Right ventricle myocardium superior (tissue), 1 donor: ENCODE measurements around the gene TMEM258. TPM values are rescaled to one million over a fixed set of nuclear protein-coding genes. Genes with fewer than 3 reads are reported as not detected.
A peak's percentile ranks its signal among the peaks of the same experiment; 100 is the strongest.

Experiments used
- ATAC-seq: fragments of 200-7000 bp; cut with Tn5 transposase; one replicate; pipeline ENCODE4 v1.9.1; 2020; ENCODE audit warnings: mild to moderate bottlenecking; ENCODE audit not compliant: poor library complexity
- DNase-seq: peaks from one replicate; pipeline ENCODE4 v3.0.0-alpha.2; 2020
- intact Hi-C: fragments of 100-400 bp; cut with DNase I; formaldehyde crosslinking; loops from one replicate; pipeline ENCODE4 v1.11.2; 2022
- long read RNA-seq: library from polyadenylated mRNA; unstranded; transcript quantifications from one replicate; pipeline ENCODE4 v2.0.0, GENCODE V29; 2021
- total RNA-seq: library from RNA; stranded (reverse); fragmentation: NEBNext Ultra II Directional; extraction: Animal tissue kit (Norgen Biotek cat#: 25700); gene quantifications from one replicate; pipeline ENCODE4 v1.2.1, GENCODE V29; 2021
- donor health status: DM: no; HTN: yes; CAD: no; lungs with severe emphysema.

The TMEM258 gene
- 123 TPM for total RNA-seq
- long read RNA-seq, transcript TMEM258-204 (4 exons, 575 nt), result major isoform, 92 of 94 reads
- long read RNA-seq, partial matches to known transcripts, result 2 of 94 reads
- long read RNA-seq, other reads (novel, unspliced or antisense), result 0 of 94 reads

- DNase-seq (peak; percentile 93), ATAC-seq (peak; percentile 95)
- intact Hi-C loops, result loop anchor here (10.0 kb wide), 1 partner anchor 292 kb away; no protein-coding TSS in a partner anchor
These were observed at the start of gene TMEM258, which contains the start of gene FEN1 for GRCh38 chr11:61792310-61793082. Gene TMEM258 (minus strand): TSS chr11:61792599. CDS start chr11:61792558, 41 bp downstream. Gene FEN1 (plus strand): TSS chr11:61792911. CDS start chr11:61795362, 2,451 bp downstream.

DNA sequence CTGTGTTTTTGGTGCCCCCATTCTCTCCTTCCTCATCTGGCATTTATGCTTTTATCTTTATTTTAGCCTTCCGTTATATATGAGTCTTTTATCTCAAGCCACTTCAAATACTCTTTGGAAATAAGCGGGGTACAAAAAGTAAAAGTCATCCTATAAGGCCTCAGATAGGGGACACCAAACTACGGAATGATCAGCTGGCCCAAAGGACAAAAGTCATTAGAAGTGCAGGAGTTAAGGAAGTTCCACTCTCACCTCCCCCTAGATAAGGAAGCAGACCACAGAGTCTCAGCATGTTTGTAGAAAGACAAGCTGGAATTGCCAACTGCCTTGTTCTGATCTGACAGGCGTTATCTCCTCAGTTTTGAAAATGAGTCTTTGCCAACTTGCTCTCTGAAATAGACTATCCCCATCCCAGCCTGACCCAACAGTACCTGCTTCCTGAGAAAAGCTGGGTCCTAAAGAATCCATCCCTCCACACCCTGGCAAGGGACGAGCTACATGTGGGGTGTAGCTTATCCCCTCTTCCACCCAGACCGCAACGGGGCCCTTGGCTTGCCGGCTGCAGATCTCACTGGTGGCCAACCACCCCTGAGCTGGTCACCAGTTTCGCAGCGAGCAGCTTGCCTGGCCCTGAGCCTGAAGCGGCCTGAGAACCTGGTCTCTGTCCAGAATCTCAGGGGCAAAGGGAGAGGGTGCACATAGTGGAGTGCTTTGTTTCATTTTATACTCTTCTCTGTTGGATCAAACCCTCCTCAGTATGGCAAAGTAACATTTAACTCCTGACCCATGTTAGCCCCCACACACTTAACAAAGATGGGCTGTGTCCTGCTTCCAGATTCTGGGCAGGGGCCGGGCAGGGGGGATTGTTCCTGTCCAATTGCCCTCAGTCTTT is 49.5 kb upstream of the TMEM258 start:
- DNase-seq (peak; percentile 68), ATAC-seq (peak; percentile 85)
- intact Hi-C loops, result no loop called here

- intact Hi-C loops, result no loop called here
- no peak for DNase-seq
- no peak for ATAC-seq
These were observed 48.0 kb upstream of the TMEM258 start for GRCh38 chr11:61840371-61840770.

DNA sequence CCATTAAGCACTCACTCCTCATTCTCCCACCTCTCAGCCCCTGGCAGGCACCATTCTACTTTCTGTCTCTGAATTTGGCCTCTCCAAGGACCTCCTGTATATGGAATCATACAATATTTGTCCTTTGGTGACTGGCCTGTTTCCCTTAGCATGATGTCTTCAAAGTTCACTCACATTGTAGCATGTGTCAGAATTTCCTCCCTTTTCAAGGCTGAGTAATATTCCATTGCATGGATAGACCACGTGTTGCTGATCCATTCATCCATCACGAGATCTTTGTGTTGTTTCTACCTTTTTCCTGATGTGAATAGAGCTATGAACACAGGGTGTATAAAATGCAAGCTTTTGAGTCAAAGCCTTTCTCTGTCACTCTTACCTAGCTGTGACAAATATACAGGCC is 47.3 kb upstream of the TMEM258 start:
- DNase-seq (no peak), ATAC-seq (no peak)
- intact Hi-C loops, result no loop called here

DNA sequence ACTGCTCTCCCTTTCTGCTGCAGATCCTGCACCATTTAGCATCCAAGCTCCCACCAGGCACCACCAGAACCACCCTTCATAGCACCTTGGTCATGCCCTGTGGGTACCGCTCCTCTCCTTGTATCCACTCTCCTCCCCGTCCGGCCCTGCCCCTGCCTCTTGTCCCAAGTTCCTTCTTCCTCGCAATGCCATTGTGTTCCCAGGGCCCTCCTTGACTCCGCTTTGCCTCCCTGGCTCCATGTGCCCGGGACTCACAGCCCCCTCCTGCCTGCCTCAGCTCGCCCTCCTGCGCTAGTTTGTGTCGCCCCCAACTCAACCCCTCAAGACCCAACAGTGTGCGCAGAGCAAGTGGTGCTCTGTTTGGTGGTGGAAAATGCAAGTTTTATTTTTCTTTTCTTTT is 46.5 kb upstream of the TMEM258 start:
- intact Hi-C loops, result no loop called here

GRCh38 chr11:61838501-61838900 is 46.1 kb upstream of the TMEM258 start:
- no peak for ATAC-seq
- intact Hi-C loops, result no loop called here
- DNase-seq, result no peak

More for the DNA sequence above, 46.5 kb upstream of the TMEM258 start:
- ATAC-seq (no peak), DNase-seq (no peak)

GRCh38 chr11:61837411-61838005 is 45.1 kb upstream of the TMEM258 start:
- intact Hi-C loops, result no loop called here
- no peak for ATAC-seq
- no peak for DNase-seq

DNA sequence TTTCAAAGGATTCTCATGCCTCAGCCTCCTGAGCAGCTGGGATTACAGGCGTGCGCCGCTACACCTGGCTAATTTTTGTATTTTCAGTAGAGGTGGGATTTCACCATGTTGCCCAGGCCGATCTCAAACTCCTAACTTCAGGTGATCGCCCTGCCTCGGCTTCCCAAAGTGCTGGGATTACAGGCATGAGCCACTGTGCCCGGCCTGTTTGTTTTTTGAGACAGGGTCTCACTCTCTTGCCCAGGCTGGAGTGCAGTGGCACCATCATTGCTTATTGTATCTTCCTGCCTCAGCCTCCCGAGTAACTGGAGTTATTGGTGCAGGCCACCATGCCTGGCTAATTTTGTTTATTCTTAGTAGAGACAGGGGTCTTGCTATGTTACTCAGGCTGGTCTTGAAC is 43.8 kb upstream of the TMEM258 start:
- DNase-seq, result no peak
- intact Hi-C loops, result no loop called here
- ATAC-seq, result no peak

- intact Hi-C loops, result no loop called here
- ATAC-seq (peak; percentile 56), DNase-seq (peak; percentile 78)
These were observed 42.1 kb upstream of the TMEM258 start for GRCh38 chr11:61834278-61835048.

DNA sequence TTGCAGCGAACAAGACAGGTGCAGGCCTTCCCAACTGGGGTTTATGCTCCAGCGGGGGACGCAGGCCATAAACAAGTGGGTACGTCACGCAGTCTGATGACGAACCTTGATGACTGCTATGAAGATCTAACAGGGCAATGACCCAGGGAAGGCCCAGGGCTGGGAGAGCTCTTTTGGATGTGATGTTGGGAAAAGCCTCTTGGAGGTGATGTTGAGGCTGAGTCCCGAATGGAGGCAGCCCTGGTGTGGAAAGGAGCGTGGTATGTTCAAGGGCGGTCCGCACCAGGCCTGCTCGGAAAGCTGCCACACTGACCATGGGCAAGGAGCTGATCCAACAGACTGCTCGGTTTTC is 41.5 kb upstream of the TMEM258 start:
- intact Hi-C loops, result no loop called here
- DNase-seq, result no peak
- ATAC-seq, result no peak

GRCh38 chr11:61833471-61833870 is 41.1 kb upstream of the TMEM258 start:
- ATAC-seq (no peak), DNase-seq (no peak)
- intact Hi-C loops, result no loop called here

DNA sequence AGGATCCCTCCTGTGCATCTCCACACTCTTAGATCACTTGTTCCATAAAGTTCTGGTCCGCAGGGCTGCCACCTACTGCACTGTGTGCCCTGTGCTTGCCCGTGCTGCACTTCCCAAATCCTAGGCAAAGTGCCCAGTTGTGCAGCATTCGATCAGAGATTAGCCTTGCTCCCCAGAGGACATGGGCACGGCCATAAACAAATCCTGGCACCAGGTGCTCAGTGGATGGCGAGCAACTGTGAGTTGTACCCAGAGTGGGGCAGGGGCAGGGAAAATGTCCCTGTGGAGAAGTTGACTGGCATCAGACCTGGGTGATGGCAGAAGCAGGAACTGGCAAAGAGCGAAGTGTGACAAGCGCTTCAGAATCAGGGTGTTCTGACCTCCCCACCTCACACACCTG is 40.4 kb upstream of the TMEM258 start:
- DNase-seq (peak; percentile 71), ATAC-seq (peak; percentile 53)
- intact Hi-C loops, result no loop called here

- ATAC-seq (no peak), DNase-seq (no peak)
- intact Hi-C loops, result no loop called here
These were observed 39.8 kb upstream of the TMEM258 start for GRCh38 chr11:61832207-61832606.

DNA sequence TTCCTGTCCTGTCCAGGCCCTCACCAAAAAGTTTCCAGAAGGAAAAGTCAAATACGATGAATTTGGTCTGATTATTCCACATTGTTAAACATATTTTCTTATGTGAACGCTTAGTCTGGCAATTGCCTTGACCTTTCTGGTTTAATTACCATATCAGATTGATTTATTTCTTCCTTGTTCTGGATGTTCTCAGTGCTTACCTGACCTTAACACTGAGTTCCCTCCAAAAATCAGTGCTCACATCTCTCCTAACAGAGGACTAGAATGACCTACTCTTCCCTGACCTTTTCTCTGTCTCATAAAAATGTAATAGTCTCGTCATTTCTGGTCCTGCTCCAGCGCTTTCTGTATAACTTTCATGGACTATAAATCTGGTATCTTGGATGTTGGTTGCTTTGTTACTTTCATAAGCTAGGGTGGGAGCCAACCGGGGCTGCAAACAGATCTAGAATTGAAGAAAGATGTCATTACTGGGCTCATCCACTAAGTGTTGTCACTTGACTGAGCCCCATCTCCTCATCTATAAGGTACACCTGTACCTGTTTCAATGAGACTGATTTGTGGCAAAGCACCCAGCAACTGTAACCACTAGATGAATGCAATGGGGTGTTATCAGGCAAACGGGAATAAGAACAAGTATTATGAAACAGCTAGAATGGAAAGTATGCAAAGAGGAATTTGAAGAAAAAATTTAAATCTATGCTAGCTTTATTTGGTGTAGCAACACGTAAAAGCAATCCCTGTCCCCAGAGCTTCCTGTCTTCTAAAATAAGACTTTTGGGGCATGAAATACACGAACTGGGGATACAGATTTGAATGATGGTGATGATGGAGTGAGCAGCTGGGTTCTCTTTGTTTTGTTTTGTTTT is 38.1 kb upstream of the TMEM258 start:
- DNase-seq, result no peak
- intact Hi-C loops, result no loop called here
- ATAC-seq, result no peak

GRCh38 chr11:61829806-61830205 is 37.4 kb upstream of the TMEM258 start:
- DNase-seq (no peak), ATAC-seq (no peak)
- intact Hi-C loops, result no loop called here

GRCh38 chr11:61828629-61829407 is 36.4 kb upstream of the TMEM258 start:
- DNase-seq (peak; percentile 69), ATAC-seq (peak; percentile 51)
- intact Hi-C loops, result no loop called here

DNA sequence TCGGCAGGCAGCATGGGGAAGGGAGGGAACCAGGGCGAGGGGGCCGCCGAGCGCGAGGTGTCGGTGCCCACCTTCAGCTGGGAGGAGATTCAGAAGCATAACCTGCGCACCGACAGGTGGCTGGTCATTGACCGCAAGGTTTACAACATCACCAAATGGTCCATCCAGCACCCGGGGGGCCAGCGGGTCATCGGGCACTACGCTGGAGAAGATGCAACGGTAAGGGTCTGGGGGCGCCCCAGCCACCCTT is 35.9 kb upstream of the TMEM258 start:
- ATAC-seq, result no peak
- intact Hi-C loops, result no loop called here
- DNase-seq, result no peak
